Endothelial cell of umbilical vein (primary cell): ENCODE data around the gene LAMTOR2.

Source experiments
- CTCF ChIP-seq, 2 donors: IDR thresholded peaks; 1 replicate in 1 of 2; 2 replicates in 1 of 2; pipeline ENCODE4 v1.5.1; 2011; ENCODE audit warnings: low read length in 2 of 2, mild to moderate bottlenecking in 2 of 2, moderate library complexity in 2 of 2, control low read depth in 1 of 2, inconsistent platforms in 1 of 2, low read depth in 1 of 2; ENCODE audit not compliant: insufficient read depth in 1 of 2; ENCODE audit errors: extremely low read depth in 1 of 2
- EZH2 ChIP-seq: IDR thresholded peaks from 2 replicates; pipeline ENCODE4 v1.6.1; 2012; ENCODE audit warnings: borderline replicate concordance, low read depth, mild to moderate bottlenecking, moderate library complexity, low read length, inconsistent platforms; ENCODE audit not compliant: severe bottlenecking
- FOS ChIP-seq: IDR thresholded peaks from 2 replicates; pipeline ENCODE4 v1.6.1; 2011; ENCODE audit warnings: mild to moderate bottlenecking, low read length, moderate library complexity, borderline replicate concordance; ENCODE audit not compliant: insufficient read depth
- GATA2 ChIP-seq: IDR thresholded peaks from 2 replicates; pipeline ENCODE4 v1.7.0; 2011; ENCODE audit warnings: low read depth, mild to moderate bottlenecking, moderate library complexity, mixed read lengths, low read length; ENCODE audit not compliant: insufficient read length, insufficient read depth
- JUN ChIP-seq: IDR thresholded peaks from 2 replicates; pipeline ENCODE4 v1.6.1; 2011; ENCODE audit warnings: borderline replicate concordance, low read depth; ENCODE audit not compliant: insufficient read length, insufficient read depth
- MAX ChIP-seq: IDR thresholded peaks from 2 replicates; pipeline ENCODE4 v1.6.1; 2011; ENCODE audit not compliant: insufficient read depth, insufficient read length
- MYC ChIP-seq: IDR thresholded peaks from one replicate; pipeline ENCODE4 v1.6.1; 2011; ENCODE audit warnings: mild to moderate bottlenecking, low read depth, low read length
- POLR2A ChIP-seq: IDR thresholded peaks from 2 replicates; pipeline ENCODE4 v1.6.1; 2012; ENCODE audit warnings: low read depth, mild to moderate bottlenecking, control low read depth, low read length
- POLR2AphosphoS5 ChIP-seq: IDR thresholded peaks from 2 replicates; pipeline ENCODE4 v1.6.1; 2012; ENCODE audit warnings: low read depth, mild to moderate bottlenecking, control low read depth, low read length, moderate library complexity; ENCODE audit not compliant: insufficient read depth

GRCh38 chr1:156099282-156099681 is 44.7 kb downstream of the LAMTOR2 start:
- TF ChIP-seq EZH2 (no peak), CTCF (IDR thresholded peaks at IDR 0.05; ENCODE audit: extremely low read depth in 1 of 2, insufficient read depth in 1 of 2, low read depth in 1 of 2, low read length in 2 of 2) (no peak), MYC (no peak), FOS (no peak), POLR2AphosphoS5 (no peak), JUN (no peak), POLR2A (no peak), MAX (no peak), GATA2 (no peak)
